ENCODE data around the gene SPNS3. TPM values are rescaled to one million over a fixed set of nuclear protein-coding genes. Genes with fewer than 3 reads are reported as not detected.

The SPNS3 gene
- total RNA-seq, 1 experiment from 2014 or later, result 0.37 TPM

GRCh38 chr17:4488989-4489595 is 55.4 kb downstream of the SPNS3 start:
- DNase-seq (ENCODE audit: low read depth, low spot score) (no peak), ATAC-seq (no peak)
- ChIA-PET RAD21 (ENCODE audit: low non-redundant PET in 1 of 2, low total read pairs in 2 of 2, uncharacterized antibody in 2 of 2, unreplicated experiment in 2 of 2) (no interaction called here), POLR2A (no interaction called here), CTCF (no interaction called here)
- Histone ChIP-seq H3K27me3 (ENCODE audit: insufficient read depth, low read length) (no peaks in the 10 kb centered on the region), H3K27ac (ENCODE audit: low read depth, low read length) (no peak overlapping the region), H3K36me3 (ENCODE audit: control insufficient read depth in 1 of 2, insufficient read depth in 2 of 2, low read length in 2 of 2) (no peaks in the 10 kb centered on the region), H3K9ac (ENCODE audit: low read length) (no peak overlapping the region), H3K4me1 (ENCODE audit: control insufficient read depth in 1 of 2, insufficient read depth in 2 of 2, low read length in 2 of 2) (peaks cover under 1 to 20% of the 10 kb centered on the region in 2 experiments), H3K4me2 (ENCODE audit: low read length) (no peak overlapping the region), H2AFZ (ENCODE audit: low read depth, low read length, poor library complexity, severe bottlenecking) (no peak overlapping the region), H3K4me3 (replicated peaks in 1 of 2; ENCODE audit: low read depth in 1 of 2, low read length in 2 of 2) (no peak overlapping the region), H3K79me2 (ENCODE audit: insufficient read depth, low read length) (no peaks in the 10 kb centered on the region), H3K9me3 (ENCODE audit: control insufficient read depth in 1 of 2, insufficient read depth in 1 of 2, low read depth in 1 of 2, low read length in 2 of 2) (no peaks in the 10 kb centered on the region), H3K9me2 (ENCODE audit: insufficient read depth) (no peaks in the 10 kb centered on the region), H4K20me1 (ENCODE audit: insufficient read depth) (no peaks in the 10 kb centered on the region)
- intact Hi-C loops (cut with micrococcal nuclease), result no loop called here
- no peak for TF ChIP-seq ZNF274 (IDR thresholded peaks at IDR 0.05; ENCODE audit: low read depth, low read length)
- TF ChIP-seq, protein P1, sequence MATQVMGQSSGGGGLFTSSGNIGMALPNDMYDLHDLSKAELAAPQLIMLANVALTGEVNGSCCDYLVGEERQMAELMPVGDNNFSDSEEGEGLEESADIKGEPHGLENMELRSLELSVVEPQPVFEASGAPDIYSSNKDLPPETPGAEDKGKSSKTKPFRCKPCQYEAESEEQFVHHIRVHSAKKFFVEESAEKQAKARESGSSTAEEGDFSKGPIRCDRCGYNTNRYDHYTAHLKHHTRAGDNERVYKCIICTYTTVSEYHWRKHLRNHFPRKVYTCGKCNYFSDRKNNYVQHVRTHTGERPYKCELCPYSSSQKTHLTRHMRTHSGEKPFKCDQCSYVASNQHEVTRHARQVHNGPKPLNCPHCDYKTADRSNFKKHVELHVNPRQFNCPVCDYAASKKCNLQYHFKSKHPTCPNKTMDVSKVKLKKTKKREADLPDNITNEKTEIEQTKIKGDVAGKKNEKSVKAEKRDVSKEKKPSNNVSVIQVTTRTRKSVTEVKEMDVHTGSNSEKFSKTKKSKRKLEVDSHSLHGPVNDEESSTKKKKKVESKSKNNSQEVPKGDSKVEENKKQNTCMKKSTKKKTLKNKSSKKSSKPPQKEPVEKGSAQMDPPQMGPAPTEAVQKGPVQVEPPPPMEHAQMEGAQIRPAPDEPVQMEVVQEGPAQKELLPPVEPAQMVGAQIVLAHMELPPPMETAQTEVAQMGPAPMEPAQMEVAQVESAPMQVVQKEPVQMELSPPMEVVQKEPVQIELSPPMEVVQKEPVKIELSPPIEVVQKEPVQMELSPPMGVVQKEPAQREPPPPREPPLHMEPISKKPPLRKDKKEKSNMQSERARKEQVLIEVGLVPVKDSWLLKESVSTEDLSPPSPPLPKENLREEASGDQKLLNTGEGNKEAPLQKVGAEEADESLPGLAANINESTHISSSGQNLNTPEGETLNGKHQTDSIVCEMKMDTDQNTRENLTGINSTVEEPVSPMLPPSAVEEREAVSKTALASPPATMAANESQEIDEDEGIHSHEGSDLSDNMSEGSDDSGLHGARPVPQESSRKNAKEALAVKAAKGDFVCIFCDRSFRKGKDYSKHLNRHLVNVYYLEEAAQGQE (IDR thresholded peaks at IDR 0.05; ENCODE audit: low read depth), result no peak
- BruUV-seq (replicated peaks), result no TSS peak

DNA sequence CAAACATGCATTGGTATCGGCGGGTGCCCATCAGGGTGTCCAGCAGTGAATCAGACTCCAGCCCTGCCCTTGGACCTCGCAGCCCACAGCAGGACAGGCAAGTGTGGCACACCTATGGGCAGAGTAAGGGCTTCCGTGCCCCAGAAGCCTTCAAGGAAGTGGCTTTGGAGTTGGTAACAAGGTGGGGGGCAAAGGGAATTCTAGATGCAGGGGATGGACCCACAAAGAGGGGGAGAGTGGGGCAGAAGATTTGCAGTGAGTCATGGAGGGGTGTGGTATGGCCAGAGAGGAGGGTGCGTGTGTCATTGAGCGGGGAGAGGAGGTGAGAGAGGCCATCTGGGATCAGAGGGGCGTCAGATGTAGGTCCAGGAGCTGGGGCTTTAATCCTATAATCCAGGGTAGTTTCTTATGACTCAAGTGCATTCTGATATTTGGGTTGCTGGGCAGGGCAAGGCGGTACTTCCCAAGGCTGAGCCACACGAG is 56.4 kb downstream of the SPNS3 start:
- CTCF ChIA-PET, result interaction anchor here (1.1 kb wide), 1 partner anchor 9 kb away, joined by 3 read pairs; the partner anchor contains the start of gene SPNS2
- Histone ChIP-seq H3K9me2 (ENCODE audit: insufficient read depth) (no peaks in the 10 kb centered on the region), H3K27me3 (ENCODE audit: insufficient read depth, low read length) (no peaks in the 10 kb centered on the region), H2AFZ (ENCODE audit: low read depth, low read length, poor library complexity, severe bottlenecking) (no peak overlapping the region), H3K9ac (ENCODE audit: low read length) (no peak overlapping the region), H3K36me3 (ENCODE audit: control insufficient read depth in 1 of 2, insufficient read depth in 2 of 2, low read length in 2 of 2) (no peaks in the 10 kb centered on the region), H4K20me1 (ENCODE audit: insufficient read depth) (no peaks in the 10 kb centered on the region), H3K79me2 (ENCODE audit: insufficient read depth, low read length) (no peaks in the 10 kb centered on the region), H3K9me3 (ENCODE audit: control insufficient read depth in 1 of 2, insufficient read depth in 1 of 2, low read depth in 1 of 2, low read length in 2 of 2) (no peaks in the 10 kb centered on the region), H3K27ac (ENCODE audit: low read depth, low read length) (no peak overlapping the region), H3K4me2 (ENCODE audit: low read length) (peak overlapping the region; percentile 23), H3K4me1 (ENCODE audit: control insufficient read depth in 1 of 2, insufficient read depth in 2 of 2, low read length in 2 of 2) (peaks cover 0 to 20% of the 10 kb centered on the region in 2 experiments; a peak in 1 of 4 replicates), H3K4me3 (replicated peaks in 1 of 2; ENCODE audit: low read depth in 1 of 2, low read length in 2 of 2) (no peak overlapping the region)
- no TSS peak for BruUV-seq (replicated peaks)
- TF ChIP-seq ZFX (IDR thresholded peaks at IDR 0.05), result no peak
- TF ChIP-seq CBX3 (IDR thresholded peaks at IDR 0.05; ENCODE audit: low read depth), result no peak
- TF ChIP-seq SIN3A (IDR thresholded peaks at IDR 0.05; ENCODE audit: low read depth), result no peak
- TF ChIP-seq POLR2AphosphoS5 (IDR thresholded peaks at IDR 0.05; ENCODE audit: low read depth, low read length), result no peak
- no peak for TF ChIP-seq SRF (IDR thresholded peaks at IDR 0.05; ENCODE audit: low read depth)
- no peak for TF ChIP-seq ZNF274 (IDR thresholded peaks at IDR 0.05; ENCODE audit: low read depth, low read length)
- RAD21 ChIA-PET (ENCODE audit: low non-redundant PET in 1 of 2, low total read pairs in 2 of 2, uncharacterized antibody in 2 of 2, unreplicated experiment in 2 of 2), result no interaction called here
- no peak for DNase-seq (ENCODE audit: low read depth, low spot score)
- ATAC-seq, result no peak
- intact Hi-C loops (cut with micrococcal nuclease), result no loop called here
- POLR2A ChIA-PET, result no interaction called here

Data from HCT116 (cell line).